Stimulated activated CD4-positive, alpha-beta T cell treated with anti-CD3 and anti-CD28 coated beads, Interleukin-15, amount 100 ng/mL, for 24 hours (primary cell): ENCODE measurements around the gene CD40.

Source experiments
- DNase-seq: peaks from one replicate; pipeline ENCODE4 v3.0.0-alpha.2; 2020

Gene CD40

GRCh38 chr20:46175127-46175494 lies 57.0 kb downstream of the CD40 start:
- no peak for DNase-seq

GRCh38 chr20:46176739-46177378 lies 58.7 kb downstream of the CD40 start:
- no peak for DNase-seq

- DNase-seq, result no peak
Observed at GRCh38 chr20:46177768-46178167, 59.7 kb downstream of the CD40 start.

- DNase-seq, result no peak
Observed at GRCh38 chr20:46178891-46179290, 60.8 kb downstream of the CD40 start.
